Effector CD8-positive, alpha-beta T cell (primary cell): ENCODE measurements around the gene PSMG4.
A peak's percentile ranks its signal among the peaks of the same experiment; 100 is the strongest.

ENCODE experiments used
- DNase-seq: peaks from one replicate; lab custom pipeline; 2025; lab: John Stamatoyannopoulos, UW

Gene PSMG4

DNA sequence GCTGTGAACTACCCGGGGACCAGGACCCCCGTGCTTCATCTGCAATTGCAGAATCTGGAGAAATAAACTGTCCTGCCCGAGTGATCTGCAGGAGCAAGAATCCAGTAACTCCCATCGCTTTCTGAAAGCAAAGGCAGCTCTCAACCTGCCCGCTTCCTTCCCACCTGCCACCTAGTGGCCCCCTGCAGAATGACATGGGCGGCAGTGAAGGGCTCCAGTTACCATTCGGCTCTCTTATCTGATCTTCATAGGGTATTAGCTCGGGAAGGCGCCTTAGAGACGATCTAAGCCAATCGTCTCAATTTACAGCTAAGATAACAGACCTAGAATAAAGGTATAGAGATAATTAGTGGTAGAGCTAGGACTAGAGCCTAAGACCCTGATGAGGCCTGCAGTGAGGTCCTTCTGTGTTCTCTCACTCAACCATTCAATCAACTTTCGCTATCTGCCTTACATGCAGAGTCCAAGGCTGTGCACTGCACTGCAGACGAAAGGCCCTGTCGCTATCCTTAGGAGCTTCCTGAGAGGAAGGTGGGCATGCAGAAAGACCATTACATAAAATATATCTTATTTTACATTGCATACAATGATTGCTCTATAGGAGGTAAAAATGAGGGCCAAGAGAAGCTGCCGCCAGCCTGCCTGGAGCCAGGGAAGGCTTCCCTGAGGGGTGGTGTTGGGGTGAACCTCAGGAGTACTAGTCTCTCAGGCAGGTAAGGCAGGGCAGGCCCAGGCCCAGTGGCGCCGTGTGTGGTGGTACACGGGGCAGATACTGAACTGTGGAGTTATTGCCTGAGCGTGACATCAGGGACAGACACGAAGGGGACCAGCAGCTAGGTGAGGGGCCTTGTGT is 7.1 kb upstream of the PSMG4 start:
- DNase-seq, result peak; percentile 68

DNA sequence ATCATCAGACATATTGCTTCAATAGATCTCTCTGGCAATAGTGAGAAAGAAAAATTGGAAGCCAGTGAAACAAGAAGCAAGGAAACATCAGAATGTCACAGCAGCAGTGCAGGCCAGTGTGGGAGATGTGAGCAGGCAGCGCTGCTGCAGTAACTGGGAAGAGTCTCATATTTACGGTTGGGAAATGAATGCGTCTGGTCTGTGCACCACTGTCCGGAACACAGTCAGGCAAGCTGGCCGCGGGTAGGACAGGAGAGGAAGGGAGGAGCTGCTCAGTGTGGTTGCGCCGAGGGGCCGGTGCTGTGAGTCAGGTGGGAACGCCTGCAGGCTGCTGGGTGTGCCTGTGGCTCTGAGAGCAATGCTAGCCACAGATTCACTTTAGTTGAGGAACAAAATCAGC is 6.4 kb upstream of the PSMG4 start:
- DNase-seq, result no peak

DNA sequence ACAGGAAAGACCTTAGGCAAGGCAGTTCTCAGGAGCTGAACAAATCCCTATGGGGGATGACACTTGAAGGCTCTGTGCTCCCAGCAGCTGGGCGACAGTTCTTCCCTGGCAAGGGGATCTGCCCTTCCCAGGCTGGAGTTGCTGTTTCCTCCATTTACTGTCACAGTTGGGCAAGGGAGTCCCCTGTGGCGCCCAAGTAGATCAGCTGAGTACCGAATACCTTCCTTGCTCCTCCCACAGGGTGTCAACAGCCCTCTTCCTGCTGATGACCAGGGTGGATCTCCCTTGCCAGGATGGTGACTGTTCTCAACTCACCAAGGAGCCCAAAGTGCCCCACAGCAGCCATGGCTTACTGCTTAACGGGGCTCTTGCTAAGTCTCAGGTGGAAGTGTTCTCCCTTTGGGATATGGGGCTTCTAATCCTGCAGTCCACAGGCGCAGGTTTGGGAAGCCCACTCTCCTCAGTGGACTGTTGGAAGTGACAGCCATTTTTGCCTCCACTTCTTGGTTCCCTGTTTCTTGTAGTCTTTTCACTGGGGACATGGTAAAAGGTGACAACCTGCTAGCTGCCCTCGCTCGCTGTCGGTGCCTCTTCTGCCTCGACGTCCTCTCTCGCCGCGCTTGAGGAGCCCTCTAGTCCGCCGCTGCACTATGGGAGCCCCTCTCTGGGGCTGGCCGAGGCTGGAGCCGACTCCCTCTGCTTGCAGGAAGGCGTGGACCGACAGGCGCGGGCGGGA is 5.7 kb upstream of the PSMG4 start:
- no peak for DNase-seq

DNA sequence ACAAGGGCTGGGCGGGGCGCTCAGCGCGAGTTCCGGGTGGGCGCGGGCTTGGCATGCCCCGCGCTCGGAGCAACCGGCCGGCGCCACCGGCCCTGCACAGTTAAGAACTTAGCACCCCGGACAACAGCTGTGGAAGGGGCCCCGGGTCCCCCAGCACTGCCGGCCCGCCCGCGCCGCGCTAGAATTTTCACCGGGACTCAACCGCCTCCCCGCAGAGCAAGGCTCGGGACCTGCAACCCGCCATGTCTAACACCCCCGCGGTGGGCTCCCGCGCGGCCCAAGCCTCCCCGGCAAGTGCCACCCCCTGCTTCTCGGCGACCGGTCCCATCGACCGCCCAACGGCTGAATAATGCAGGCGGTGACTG is 5.2 kb upstream of the PSMG4 start:
- no peak for DNase-seq

DNA sequence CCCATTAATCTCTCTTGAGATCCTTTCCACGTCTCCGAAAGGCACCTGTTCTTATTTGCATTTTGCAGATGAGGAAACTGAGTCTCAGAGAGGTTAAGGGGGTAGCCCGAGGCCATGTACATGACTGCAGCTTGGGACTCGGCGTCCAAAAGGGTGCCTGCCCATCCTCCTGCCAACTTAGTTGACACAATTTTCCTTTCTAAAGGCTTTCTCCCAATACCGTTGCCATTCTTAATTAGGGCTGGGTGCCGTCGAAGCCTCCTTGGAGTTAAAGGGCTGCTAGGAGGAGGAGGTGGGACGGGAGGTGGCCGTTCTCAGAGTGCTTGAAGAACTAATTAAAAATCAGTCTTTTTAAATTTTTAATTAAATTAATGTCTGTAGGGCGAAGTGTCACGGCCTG is 546 bp upstream of the PSMG4 start:
- DNase-seq, result no peak

DNA sequence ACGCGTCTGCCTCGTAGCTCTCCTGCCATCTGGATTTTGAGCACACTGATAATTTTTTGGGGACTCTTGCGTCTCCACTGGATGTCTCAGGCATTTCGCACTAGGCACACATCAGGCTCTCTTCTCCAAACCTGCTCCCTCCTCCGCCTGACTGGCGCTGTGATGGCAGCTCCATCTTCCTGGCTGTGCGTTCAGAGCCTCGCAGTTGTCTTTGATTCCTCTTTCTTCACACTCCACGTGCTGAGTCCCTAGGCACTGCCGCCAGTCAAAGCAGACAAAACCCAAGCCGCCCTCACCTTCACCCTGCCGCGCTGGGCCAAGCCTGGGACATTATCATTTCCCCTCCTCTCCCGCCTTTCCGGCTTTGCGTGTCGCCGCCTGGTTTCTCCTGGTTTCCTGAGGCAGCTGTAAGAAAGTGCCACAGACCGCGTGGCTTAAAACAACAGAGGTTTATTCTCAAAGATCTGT is 778 bp downstream of the PSMG4 start:
- DNase-seq, result no peak

DNA sequence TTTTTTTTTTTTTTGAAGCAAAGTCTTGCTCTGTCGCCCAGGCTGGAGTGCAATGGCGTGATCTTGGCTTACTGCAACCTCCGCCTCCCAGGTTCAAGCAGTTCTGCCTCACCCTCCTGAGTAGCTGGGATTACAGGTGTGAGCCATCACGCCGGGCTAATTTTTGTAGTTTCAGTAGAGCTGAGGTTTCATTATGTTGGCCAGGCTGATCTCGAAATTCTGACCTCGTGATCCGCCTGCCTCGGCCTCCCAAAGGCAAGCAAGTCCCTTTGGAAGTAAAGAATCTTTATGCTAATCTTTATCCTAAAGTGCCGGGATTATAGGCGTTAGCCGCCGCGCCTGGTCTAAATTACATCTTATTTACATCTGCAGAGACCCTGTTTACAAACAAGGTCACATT is 1.5 kb downstream of the PSMG4 start:
- no peak for DNase-seq

DNA sequence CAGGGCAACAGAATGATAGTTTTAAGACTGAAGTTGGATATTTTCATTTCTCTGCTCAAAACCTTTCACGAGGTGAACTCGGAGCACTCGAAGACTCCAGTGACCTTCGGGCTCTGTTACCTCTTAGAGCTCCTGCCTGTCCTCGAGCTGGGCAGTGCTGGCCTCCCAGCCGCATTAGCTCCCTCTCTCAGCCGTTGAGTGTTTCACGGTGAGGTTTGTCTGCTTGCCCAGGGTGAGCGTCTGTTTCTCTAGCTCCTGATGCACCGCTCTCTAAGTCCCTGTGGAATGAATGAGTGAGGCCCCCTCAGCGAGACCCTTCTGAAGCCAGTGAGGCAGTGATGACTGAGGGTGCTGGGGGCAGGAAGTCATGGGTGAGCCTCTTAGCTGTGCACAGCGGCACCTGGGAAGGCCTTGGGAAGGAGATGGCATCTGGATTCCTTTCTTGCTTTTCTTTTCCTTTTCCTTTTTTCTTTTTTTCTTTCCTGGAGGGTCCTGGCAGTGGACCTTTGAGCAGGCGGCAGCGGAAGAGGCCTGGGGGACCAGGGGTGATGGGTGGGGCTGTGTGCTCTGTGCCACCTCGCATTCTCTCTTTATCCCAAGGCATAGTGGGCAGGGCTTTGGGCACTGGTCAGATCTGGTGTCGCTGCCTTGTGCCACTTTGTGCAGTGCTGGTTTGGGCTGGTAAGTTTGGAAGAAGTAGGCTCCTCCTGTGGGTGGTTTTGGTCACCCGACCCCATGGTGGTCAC is 2.2 kb downstream of the PSMG4 start:
- DNase-seq, result no peak

DNA sequence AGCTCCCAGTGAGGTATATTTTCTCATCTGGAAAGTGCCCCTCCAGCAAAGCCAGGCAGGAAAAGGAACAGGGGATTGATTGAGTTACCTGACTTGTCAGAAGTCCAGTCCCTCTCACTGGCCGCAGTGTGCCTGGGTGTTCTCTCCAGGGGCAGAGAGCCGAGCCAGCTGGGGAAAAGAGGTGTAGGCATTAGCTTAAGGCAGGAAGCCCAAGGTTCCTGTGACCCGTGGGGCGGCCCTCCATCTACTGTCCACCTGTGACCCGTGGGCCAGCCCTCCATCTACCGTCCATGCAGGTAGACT is 2.7 kb downstream of the PSMG4 start:
- DNase-seq, result no peak

DNA sequence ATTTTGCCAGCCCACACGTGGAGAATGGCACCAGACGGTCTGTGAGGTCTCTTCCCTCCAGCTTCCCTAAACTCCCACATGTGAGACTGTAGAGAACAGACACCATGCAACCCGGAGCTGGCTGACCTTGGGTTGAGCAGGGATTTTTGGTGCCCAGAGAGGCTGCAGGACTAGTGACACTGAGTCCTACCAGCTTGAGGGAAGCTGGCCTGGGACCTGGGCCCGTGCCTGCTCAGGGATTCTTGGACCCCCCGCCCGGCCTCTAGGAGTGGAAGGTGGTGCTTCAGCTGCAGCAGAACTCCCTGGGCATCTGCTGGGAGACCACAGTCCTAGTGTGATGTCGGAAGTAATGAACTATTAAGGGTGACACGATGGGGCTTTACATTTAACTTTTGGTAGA is 3.2 kb downstream of the PSMG4 start:
- no peak for DNase-seq

DNA sequence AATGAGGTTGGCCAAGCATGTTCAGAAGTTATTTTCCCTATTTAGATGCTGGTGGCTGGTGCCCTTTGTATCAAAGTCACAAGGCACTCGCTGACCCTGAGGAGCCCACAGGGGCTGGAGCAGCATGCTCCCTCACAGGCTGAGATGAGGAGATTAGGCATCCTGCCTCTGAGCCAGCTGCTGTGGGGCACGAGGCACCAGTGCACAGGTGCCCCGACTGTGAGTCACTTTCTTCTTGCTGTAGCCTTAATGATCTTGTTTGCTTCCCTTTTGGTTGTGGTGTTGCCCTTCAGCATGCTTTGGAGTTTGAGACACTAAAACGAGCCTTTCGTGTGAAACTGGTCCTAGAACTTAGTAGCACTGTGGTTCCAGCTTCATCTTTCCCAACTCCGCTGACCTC is 4.3 kb downstream of the PSMG4 start:
- no peak for DNase-seq

DNA sequence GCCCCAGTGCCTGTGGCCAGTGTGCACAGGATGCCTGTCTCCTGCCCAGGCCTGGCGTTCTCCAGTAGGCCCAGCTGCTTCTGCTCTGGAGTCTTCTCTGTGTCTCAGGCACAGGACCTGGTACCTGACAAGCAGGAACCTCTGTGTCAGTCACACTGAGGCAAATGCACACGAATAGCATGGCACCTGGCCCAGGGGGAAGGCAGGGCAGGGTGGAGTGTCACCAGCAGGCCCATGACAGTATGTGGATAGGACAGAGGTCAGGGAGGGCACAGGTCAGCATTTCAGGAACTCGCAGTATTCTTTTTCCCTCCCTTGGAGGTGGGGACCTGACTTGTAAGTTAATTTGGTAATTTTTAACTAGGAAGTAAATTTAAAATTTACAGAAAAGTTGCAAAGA is 5.6 kb downstream of the PSMG4 start:
- DNase-seq, result no peak

DNA sequence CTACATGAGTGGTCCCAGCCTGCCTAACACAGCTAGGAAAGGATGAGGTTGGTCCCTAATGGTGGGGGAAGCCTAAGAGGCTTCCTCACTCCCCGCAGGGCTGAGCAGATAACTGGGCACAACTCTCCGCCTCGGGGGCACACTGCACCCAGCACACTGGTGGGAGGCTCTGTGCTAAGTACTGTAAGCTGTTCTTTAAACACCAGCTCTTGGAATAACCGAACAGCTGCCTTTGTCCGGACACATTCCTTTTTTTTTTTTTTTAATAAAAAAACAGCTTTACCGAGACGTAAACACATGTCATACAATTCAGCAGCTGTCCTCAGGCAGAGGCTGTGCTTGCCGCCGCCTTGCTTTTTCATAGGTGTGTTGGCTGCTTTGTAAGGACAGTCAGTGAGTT is 6.9 kb downstream of the PSMG4 start:
- no peak for DNase-seq

DNA sequence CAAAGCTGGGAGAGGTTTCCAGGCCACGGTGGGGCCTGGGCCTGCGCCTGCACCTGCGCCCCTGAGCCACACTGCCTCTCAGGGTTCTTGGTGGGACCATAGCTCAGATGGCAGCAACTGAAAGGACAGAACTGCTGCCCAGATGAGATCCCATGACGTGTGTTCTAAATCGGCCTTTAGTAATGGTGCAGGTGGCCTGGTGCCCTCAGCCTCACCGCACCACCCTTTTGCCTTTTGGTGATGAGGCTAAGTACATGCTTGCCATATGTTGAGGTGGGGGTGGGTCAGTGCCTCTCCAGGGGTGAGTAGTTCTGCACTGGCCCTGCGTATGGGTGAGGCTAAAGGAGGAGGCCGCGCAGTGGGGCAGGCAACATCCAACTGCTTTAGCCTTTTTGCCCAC is 7.4 kb downstream of the PSMG4 start:
- no peak for DNase-seq

DNA sequence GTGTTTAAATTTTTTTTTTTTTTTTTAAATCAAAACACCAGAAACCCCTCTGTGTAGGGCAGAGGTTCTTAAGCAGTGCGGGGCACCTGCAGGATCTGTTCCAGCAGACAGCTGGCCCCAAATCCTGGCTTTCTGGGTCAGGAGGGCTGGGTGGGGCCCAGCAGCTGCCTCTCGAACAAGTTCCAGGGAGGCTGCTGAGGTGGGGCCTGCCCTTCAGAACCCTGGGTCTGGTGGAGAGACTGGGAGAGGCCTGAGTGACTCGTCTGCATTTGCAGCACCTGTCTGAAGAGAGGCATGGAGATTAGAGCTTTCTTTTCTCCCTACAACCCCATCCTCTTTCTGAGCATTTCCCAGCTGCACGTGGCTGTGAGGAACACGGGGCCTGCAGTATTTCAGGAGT is 8.4 kb downstream of the PSMG4 start:
- no peak for DNase-seq

DNA sequence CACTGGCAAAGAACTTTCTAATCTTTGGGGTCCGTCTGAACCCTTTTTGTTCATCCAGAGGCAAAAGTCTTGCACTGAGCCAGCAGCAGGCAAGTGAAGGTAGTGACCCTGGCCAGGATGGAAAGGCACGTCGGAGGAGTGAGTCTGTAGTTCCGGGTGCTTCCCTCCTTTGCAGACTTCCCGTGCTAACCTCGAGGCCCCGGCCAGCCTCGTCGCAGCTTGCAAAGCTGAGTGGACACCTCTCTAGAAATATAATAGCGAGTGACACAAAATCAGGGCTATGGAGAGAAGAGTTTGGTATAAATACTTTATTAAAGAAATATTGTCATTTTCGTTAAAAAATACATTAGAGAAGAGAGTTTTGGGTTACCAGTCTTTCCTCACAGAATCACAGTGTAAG is 9.9 kb downstream of the PSMG4 start:
- DNase-seq, result no peak

DNA sequence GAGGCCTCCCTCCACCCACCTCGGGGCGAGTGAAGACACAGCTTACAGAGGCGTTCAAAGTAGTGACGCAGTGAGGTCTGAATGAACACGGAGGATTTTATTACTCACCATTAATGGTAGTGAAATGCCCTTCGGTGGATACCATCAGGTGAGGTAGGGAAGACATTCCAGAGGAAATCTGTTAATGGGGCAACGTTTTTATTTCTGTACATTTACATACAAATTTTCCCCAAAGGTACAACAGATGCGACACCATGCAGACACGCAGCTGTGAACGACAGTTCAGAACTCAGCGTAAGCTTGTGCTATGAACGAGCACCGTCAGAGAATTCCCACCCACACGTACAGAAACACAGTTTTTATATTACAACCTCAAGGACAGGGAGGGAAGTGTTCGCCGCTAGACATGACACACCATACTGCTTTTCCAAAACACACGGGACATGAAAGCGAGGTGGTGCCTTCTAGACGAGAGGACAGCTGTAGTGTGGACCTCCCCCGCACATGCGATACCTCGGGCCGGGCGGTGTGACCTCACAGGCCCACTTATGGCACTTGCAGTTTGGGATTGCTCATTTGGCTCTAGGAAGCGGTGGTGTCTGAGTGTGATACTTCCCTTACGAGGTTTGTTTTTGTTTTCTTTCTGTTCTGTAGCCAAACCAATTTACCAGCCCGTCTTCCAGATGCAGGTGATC is 10.7 kb downstream of the PSMG4 start:
- no peak for DNase-seq

DNA sequence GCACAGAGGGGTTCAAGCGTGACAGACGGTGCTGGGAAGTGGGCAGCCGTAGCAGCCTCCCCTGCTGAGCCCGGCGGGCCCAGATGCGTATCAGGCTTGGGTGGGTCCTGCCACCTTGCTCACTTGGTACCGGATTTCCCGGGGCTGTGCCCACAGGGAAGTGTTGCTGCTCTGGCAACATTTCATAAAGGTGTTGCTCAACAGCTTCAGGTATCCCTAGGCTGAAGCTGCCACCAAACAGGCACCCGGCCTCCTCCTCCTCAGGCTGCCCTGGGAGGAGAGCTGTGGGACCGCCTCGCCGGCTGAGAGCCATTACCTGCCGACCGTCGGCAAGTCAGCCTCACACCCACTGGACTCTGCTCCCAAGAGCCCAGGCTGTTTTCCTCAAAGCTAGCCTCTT is 11.5 kb downstream of the PSMG4 start:
- DNase-seq, result no peak

DNA sequence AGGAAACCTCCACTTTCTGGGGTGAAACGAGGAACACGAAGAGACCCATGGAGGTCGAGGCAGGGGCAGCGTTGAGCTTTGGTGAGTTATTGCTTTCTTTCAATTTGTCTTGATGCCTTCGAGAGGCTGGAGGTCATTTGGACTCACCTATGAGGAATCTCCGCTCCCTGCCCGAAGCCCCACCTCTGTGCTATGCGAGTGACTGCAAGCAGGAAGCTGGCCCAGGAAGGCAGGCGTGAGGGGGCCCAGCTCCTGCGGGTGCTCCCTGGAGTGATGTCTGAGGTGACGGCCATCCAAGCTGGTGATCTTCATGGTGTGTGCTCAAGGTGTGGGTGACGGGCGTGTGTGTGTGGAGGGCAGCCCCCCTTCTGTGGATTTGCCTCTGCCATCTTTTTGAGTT is 13.0 kb downstream of the PSMG4 start:
- DNase-seq, result no peak

DNA sequence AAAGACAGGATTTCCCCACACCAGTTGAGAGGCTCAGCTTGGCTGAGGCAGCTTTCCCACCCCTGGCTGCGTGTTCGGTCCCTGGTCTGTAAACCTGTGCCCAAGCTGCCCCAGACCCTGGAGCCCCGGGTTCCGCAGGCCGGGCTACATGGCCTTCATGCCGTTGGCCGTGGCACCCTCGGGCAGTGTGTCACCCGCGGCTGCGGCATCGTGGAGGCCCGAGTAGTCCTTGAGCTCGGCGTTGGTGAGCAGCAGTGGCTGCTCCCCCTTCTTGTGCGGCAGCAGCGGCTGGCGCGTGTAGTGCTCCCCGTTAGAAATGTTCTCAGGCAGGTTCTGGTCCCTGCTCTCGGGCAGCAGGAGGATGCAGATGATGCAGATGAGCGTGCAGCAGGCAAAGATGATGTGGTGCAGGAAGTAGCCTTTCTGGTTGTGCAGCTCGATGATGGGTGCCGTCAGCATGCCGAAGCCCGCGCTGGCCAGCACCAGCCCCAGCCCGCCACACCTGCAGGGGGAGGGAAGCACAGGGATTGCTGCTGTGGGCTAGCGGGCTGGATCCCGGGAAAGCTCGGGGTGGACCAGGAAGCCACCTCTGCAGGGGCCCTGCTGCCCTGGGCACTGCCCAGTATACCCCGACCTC is 14.3 kb downstream of the PSMG4 start:
- no peak for DNase-seq

DNA sequence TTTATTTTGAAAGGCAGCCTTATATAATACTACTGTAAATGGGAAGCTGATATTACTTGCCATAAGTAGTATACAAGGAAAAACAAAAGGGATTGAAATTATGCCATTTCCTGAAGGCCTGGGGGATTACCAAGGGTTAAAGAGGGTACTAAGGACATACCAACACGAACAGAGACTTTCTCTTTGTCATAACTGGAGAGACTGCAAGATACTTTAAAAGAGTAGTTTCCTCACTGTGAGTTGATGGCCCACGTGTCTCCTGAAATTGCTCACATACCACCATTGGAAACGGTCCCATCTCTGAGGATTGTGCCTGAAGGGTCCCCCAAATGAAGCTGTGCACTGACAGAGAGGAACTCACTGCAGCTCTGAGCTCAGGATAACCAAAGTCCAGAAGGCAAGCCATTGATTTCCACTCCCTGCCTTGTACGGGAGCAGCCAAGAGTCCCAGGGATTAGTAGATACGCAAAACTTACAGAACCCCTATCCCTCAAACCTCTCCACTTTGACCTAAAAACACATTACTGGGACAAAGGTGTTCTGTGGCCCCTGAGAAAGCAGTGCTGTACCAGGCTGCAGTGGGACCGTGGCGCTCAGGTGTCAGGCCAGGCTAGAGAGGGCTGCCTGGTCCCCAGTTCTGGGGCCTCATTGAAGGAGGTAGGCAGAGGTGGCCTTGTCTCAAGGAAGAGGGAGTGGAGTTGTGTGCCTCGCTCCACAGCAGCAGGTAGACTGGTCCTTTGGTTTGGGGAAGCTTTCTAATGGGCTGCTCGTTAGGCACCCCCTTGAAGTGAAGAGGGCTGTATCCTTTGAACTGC is 15.2 kb downstream of the PSMG4 start:
- DNase-seq, result no peak
